Effector memory CD4-positive, alpha-beta T cell (primary cell): Measurements from ENCODE around the gene CDC37L1.
"Not testable (repeated sequence)": the region's sequence is repeated elsewhere in the genome, so short reads cannot be mapped to it uniquely, and the experiment has no call there.

Experiments
- DNase-seq, 3 donors: peaks; one replicate each; pipeline ENCODE4 v3.0.0-alpha.2; 2020
- H3K27ac ChIP-seq: 2 replicates; pipeline ENCODE4 v1.7.0; 2013; ENCODE audit warnings: mild to moderate bottlenecking, low read length, moderate library complexity; ENCODE audit not compliant: insufficient read depth, poor library complexity, severe bottlenecking
- H3K27me3 ChIP-seq: replicated peaks from 2 replicates; pipeline ENCODE4 v1.7.0; 2013; ENCODE audit warnings: mild to moderate bottlenecking, low read length; ENCODE audit not compliant: insufficient read depth, control insufficient read depth, poor library complexity, severe bottlenecking
- H3K36me3 ChIP-seq: 2 replicates; pipeline ENCODE4 v1.7.0; 2013; ENCODE audit warnings: mild to moderate bottlenecking, low read length, moderate library complexity; ENCODE audit not compliant: control insufficient read depth, insufficient read depth
- H3K4me1 ChIP-seq: 2 replicates; pipeline ENCODE4 v1.7.0; 2013; ENCODE audit warnings: low read length, mild to moderate bottlenecking; ENCODE audit not compliant: control insufficient read depth, insufficient read depth, poor library complexity, severe bottlenecking
- H3K4me3 ChIP-seq: 2 replicates; pipeline ENCODE4 v1.7.0; 2013; ENCODE audit warnings: low read length, low read depth, mild to moderate bottlenecking; ENCODE audit not compliant: insufficient read depth, poor library complexity, severe bottlenecking
- H3K9me3 ChIP-seq: 2 replicates; pipeline ENCODE4 v1.7.0; 2013; ENCODE audit warnings: mild to moderate bottlenecking, low read length, moderate library complexity; ENCODE audit not compliant: control insufficient read depth

CDC37L1 gene

GRCh38 chr9:4743131-4743875 is 63.9 kb downstream of the CDC37L1 start:
- Histone ChIP-seq H3K27me3 (no peaks in the 10 kb centered on the region), H3K27ac (no peak overlapping the region), H3K4me1 (peaks cover 14% of the 10 kb centered on the region), H3K36me3 (no peaks in the 10 kb centered on the region), H3K9me3 (no peaks in the 10 kb centered on the region), H3K4me3 (no peak overlapping the region)
- no peak for DNase-seq

GRCh38 chr9:4746278-4747030 is 67.1 kb downstream of the CDC37L1 start:
- no peak for DNase-seq
- Histone ChIP-seq H3K27me3 (no peaks in the 10 kb centered on the region), H3K9me3 (no peaks in the 10 kb centered on the region), H3K36me3 (no peaks in the 10 kb centered on the region), H3K4me3 (no peak overlapping the region), H3K4me1 (no peaks in the 10 kb centered on the region), H3K27ac (no peak overlapping the region)

GRCh38 chr9:4748612-4749011 is 69.2 kb downstream of the CDC37L1 start:
- H3K4me1 ChIP-seq: no peaks in the 10 kb centered on the region
- H3K4me3 ChIP-seq: no peak overlapping the region
- DNase-seq: no peak
- no peak overlapping the region for H3K27ac ChIP-seq
- no peaks in the 10 kb centered on the region for H3K36me3 ChIP-seq
- no peaks in the 10 kb centered on the region for H3K9me3 ChIP-seq
- no peaks in the 10 kb centered on the region for H3K27me3 ChIP-seq

GRCh38 chr9:4750023-4750673 is 70.8 kb downstream of the CDC37L1 start:
- no peaks in the 10 kb centered on the region for H3K27me3 ChIP-seq
- no peaks in the 10 kb centered on the region for H3K36me3 ChIP-seq
- H3K9me3 ChIP-seq: no peaks in the 10 kb centered on the region
- DNase-seq: no peak
- H3K27ac ChIP-seq: no peak overlapping the region
- H3K4me1 ChIP-seq: no peaks in the 10 kb centered on the region
- no peak overlapping the region for H3K4me3 ChIP-seq

- H3K36me3 ChIP-seq, H3K27me3 ChIP-seq, H3K4me3 ChIP-seq, DNase-seq, H3K9me3 ChIP-seq, H3K27ac ChIP-seq, H3K4me1 ChIP-seq: not testable (repeated sequence)
Observed at GRCh38 chr9:4754530-4754929, 75.2 kb downstream of the CDC37L1 start.

- H3K4me1 ChIP-seq: no peaks in the 10 kb centered on the region
- H3K9me3 ChIP-seq: no peaks in the 10 kb centered on the region
Observed at GRCh38 chr9:4755026-4755609, 75.7 kb downstream of the CDC37L1 start.

GRCh38 chr9:4756420-4756819 is 77.1 kb downstream of the CDC37L1 start:
- no peaks in the 10 kb centered on the region for H3K4me1 ChIP-seq
- H3K9me3 ChIP-seq: no peaks in the 10 kb centered on the region
- H3K36me3 ChIP-seq: no peaks in the 10 kb centered on the region
- DNase-seq: no peak
- H3K27ac ChIP-seq: no peak overlapping the region
- H3K4me3 ChIP-seq: no peak overlapping the region
- H3K27me3 ChIP-seq: no peaks in the 10 kb centered on the region

More at GRCh38 chr9:4755026-4755609, 75.7 kb downstream of the CDC37L1 start:
- Histone ChIP-seq H3K27ac (no peak overlapping the region), H3K36me3 (no peaks in the 10 kb centered on the region), H3K27me3 (no peaks in the 10 kb centered on the region), H3K4me3 (no peak overlapping the region)
- no peak for DNase-seq
